HUES6 (cell line): ENCODE results near the gene CSTB.

Source experiments
- H3K27ac ChIP-seq: 2 replicates; pipeline ENCODE4 v1.7.0; 2013; ENCODE audit warnings: low read depth, mild to moderate bottlenecking, low read length, inconsistent platforms
- H3K27me3 ChIP-seq: 2 replicates; pipeline ENCODE4 v1.6.1; 2013; ENCODE audit warnings: low read length; ENCODE audit not compliant: control insufficient read depth, insufficient read depth
- H3K36me3 ChIP-seq: 2 replicates; pipeline ENCODE4 v1.6.1; 2013; ENCODE audit warnings: low read length; ENCODE audit not compliant: control insufficient read depth, insufficient read depth
- H3K4me1 ChIP-seq: 2 replicates; pipeline ENCODE4 v1.6.1; 2013; ENCODE audit warnings: low read length; ENCODE audit not compliant: control insufficient read depth, insufficient read depth
- H3K4me3 ChIP-seq: 2 replicates; pipeline ENCODE4 v1.5.1; 2013; ENCODE audit warnings: low read depth, low read length
- H3K9ac ChIP-seq: one replicate; pipeline ENCODE4 v1.6.1; 2013; ENCODE audit warnings: mild to moderate bottlenecking, low read length
- H3K9me3 ChIP-seq: 2 replicates; pipeline ENCODE4 v1.6.1; 2013; ENCODE audit warnings: low read depth, low read length; ENCODE audit not compliant: control insufficient read depth, insufficient read depth

The CSTB gene

GRCh38 chr21:43754948-43755781 lies 20.9 kb downstream of the CSTB start:
- H3K4me1 ChIP-seq, result no peaks in the 10 kb centered on the region
- no peaks in the 10 kb centered on the region for H3K9me3 ChIP-seq
- no peaks in the 10 kb centered on the region for H3K27me3 ChIP-seq
- H3K9ac ChIP-seq, result no peak overlapping the region
- H3K4me3 ChIP-seq, result no peak overlapping the region
- no peak overlapping the region for H3K27ac ChIP-seq
- H3K36me3 ChIP-seq, result peaks cover 93% of the 10 kb centered on the region

- H3K27ac ChIP-seq, result no peak overlapping the region
- no peak overlapping the region for H3K4me3 ChIP-seq
- H3K9me3 ChIP-seq, result no peaks in the 10 kb centered on the region
- H3K27me3 ChIP-seq, result no peaks in the 10 kb centered on the region
- H3K9ac ChIP-seq, result no peak overlapping the region
- H3K36me3 ChIP-seq, result peaks cover 89% of the 10 kb centered on the region
- H3K4me1 ChIP-seq, result no peaks in the 10 kb centered on the region
These were observed 22.7 kb downstream of the CSTB start for GRCh38 chr21:43753439-43753799.

GRCh38 chr21:43752758-43753438 lies 23.2 kb downstream of the CSTB start:
- peaks cover 87% of the 10 kb centered on the region for H3K36me3 ChIP-seq

GRCh38 chr21:43751955-43752591 lies 24.0 kb downstream of the CSTB start:
- Histone ChIP-seq H3K27me3 (no peaks in the 10 kb centered on the region), H3K4me1 (no peaks in the 10 kb centered on the region), H3K27ac (no peak overlapping the region), H3K36me3 (peaks cover 87% of the 10 kb centered on the region), H3K9ac (no peak overlapping the region), H3K4me3 (no peak overlapping the region), H3K9me3 (no peaks in the 10 kb centered on the region)

More at GRCh38 chr21:43752758-43753438, 23.2 kb downstream of the CSTB start:
- Histone ChIP-seq H3K9ac (no peak overlapping the region), H3K27me3 (no peaks in the 10 kb centered on the region), H3K9me3 (no peaks in the 10 kb centered on the region), H3K4me1 (no peaks in the 10 kb centered on the region), H3K4me3 (no peak overlapping the region), H3K27ac (no peak overlapping the region)

- Histone ChIP-seq H3K4me3 (no peak overlapping the region), H3K36me3 (peaks cover 87% of the 10 kb centered on the region), H3K9me3 (no peaks in the 10 kb centered on the region), H3K27ac (no peak overlapping the region), H3K4me1 (no peaks in the 10 kb centered on the region), H3K27me3 (no peaks in the 10 kb centered on the region), H3K9ac (no peak overlapping the region)
These were observed 25.6 kb downstream of the CSTB start for GRCh38 chr21:43750339-43751033.

- H3K9ac ChIP-seq, result no peak overlapping the region
- no peaks in the 10 kb centered on the region for H3K9me3 ChIP-seq
- H3K36me3 ChIP-seq, result peaks cover 85% of the 10 kb centered on the region
- H3K4me1 ChIP-seq, result no peaks in the 10 kb centered on the region
- no peaks in the 10 kb centered on the region for H3K27me3 ChIP-seq
- H3K4me3 ChIP-seq, result no peak overlapping the region
- no peak overlapping the region for H3K27ac ChIP-seq
These were observed 26.4 kb downstream of the CSTB start for GRCh38 chr21:43749651-43750262.

- Histone ChIP-seq H3K9me3 (no peaks in the 10 kb centered on the region), H3K27me3 (no peaks in the 10 kb centered on the region), H3K4me1 (no peaks in the 10 kb centered on the region), H3K4me3 (no peak overlapping the region), H3K27ac (no peak overlapping the region), H3K36me3 (peaks cover 85% of the 10 kb centered on the region), H3K9ac (no peak overlapping the region)
These were observed 27.5 kb downstream of the CSTB start for GRCh38 chr21:43748622-43749021.

GRCh38 chr21:43745772-43746517 lies 30.2 kb downstream of the CSTB start:
- Histone ChIP-seq H3K4me3 (no peak overlapping the region), H3K9ac (no peak overlapping the region), H3K9me3 (no peaks in the 10 kb centered on the region), H3K36me3 (peaks cover 65% of the 10 kb centered on the region), H3K4me1 (no peaks in the 10 kb centered on the region), H3K27me3 (no peaks in the 10 kb centered on the region), H3K27ac (no peak overlapping the region)

GRCh38 chr21:43744725-43745124 lies 31.4 kb downstream of the CSTB start:
- H3K4me1 ChIP-seq, result peaks cover 11% of the 10 kb centered on the region
- H3K9me3 ChIP-seq, result no peaks in the 10 kb centered on the region
- H3K9ac ChIP-seq, result no peak overlapping the region
- peaks cover 53% of the 10 kb centered on the region for H3K36me3 ChIP-seq
- H3K27ac ChIP-seq, result no peak overlapping the region
- H3K27me3 ChIP-seq, result no peaks in the 10 kb centered on the region
- H3K4me3 ChIP-seq, result no peak overlapping the region

GRCh38 chr21:43743947-43744346 lies 32.2 kb downstream of the CSTB start:
- Histone ChIP-seq H3K4me3 (no peak overlapping the region), H3K4me1 (peaks cover 11% of the 10 kb centered on the region), H3K9ac (no peak overlapping the region), H3K27me3 (no peaks in the 10 kb centered on the region), H3K27ac (no peak overlapping the region), H3K36me3 (peaks cover 52% of the 10 kb centered on the region), H3K9me3 (no peaks in the 10 kb centered on the region)
